ENCODE results near the gene NUP210. TPM values are rescaled to one million over a fixed set of nuclear protein-coding genes. Genes with fewer than 3 reads are reported as not detected.

Gene NUP210
- polyA plus RNA-seq, 1 of the 3 experiments (the other 2 are of a cell fraction), result 1.8 TPM

GRCh38 chr3:13419505-13420044 is 547 bp downstream of the NUP210 start:
- peak overlapping the region in 1 of 2 experiments; percentile 63; a peak in 2 of 4 replicates for H3K27ac ChIP-seq (ENCODE audit: low read depth in 2 of 2, low read length in 1 of 2)
- 5% methylated on average over 18 of the region's 64 CpGs for WGBS (ENCODE audit: low lambda C conversion rate)
- ChIA-PET CTCF (interaction anchor here (0.7 to 5.0 kb wide), 5 partner anchors 32 to 327 kb away, joined by 3 to 16 read pairs (median 4); no protein-coding TSS in a partner anchor), POLR2A (interaction anchor here (0.9 to 2.2 kb wide), 3 partner anchors 14 to 32 kb away, joined by 3 to 7 read pairs (median 4); no protein-coding TSS in a partner anchor)
- 0 out of 2 replicates have a peak overlapping the region, but pooled peaks have one; percentile 28 for H3K4me2 ChIP-seq
- no peaks in the 10 kb centered on the region for H3K9me2 ChIP-seq
- no peak for TF ChIP-seq CTCF (IDR thresholded peaks at IDR 0.05)
- TF ChIP-seq MXI1 (IDR thresholded peaks at IDR 0.05; ENCODE audit: low read depth, low read length), result no peak
- TF ChIP-seq FOSL2 (IDR thresholded peaks at IDR 0.05; ENCODE audit: borderline replicate concordance, low read depth), result no peak
- no peaks in the 10 kb centered on the region for H4K20me1 ChIP-seq (ENCODE audit: insufficient read depth)
- 0 out of 2 replicates have a peak, but pooled peaks cover 8% of the 10 kb centered on the region for H3K27me3 ChIP-seq (ENCODE audit: insufficient read depth)
- H3K4me1 ChIP-seq (ENCODE audit: control insufficient read depth in 1 of 2, insufficient read depth in 2 of 2, low read depth in 1 of 2, low read length in 1 of 2), result peaks cover 3 to 26% of the 10 kb centered on the region in 2 experiments; a peak in 2 of 4 replicates
- no peak overlapping the region for H3K9ac ChIP-seq
- peak; percentile 86 for DNase-seq
- no peaks in the 10 kb centered on the region for H3F3A ChIP-seq (replicated peaks; ENCODE audit: insufficient read depth)
- peak overlapping the region in 1 of 2 experiments; percentile 58; a peak in 2 of 4 replicates for H3K4me3 ChIP-seq (ENCODE audit: low read depth in 2 of 2, low read length in 1 of 2)
- no peaks in the 10 kb centered on the region for H3K36me3 ChIP-seq (replicated peaks in 1 of 2; ENCODE audit: control insufficient read depth in 1 of 2, insufficient read depth in 2 of 2, low read length in 1 of 2)
- no peaks in the 10 kb centered on the region for H3K9me3 ChIP-seq
- no peak overlapping the region for H2AFZ ChIP-seq (ENCODE audit: low read depth)
- H3K79me2 ChIP-seq (ENCODE audit: insufficient read depth), result no peaks in the 10 kb centered on the region

GRCh38 chr3:13417166-13417947 is 2.8 kb downstream of the NUP210 start:
- Histone ChIP-seq H3K4me2 (no peak overlapping the region), H3K9me3 (no peaks in the 10 kb centered on the region), H2AFZ (ENCODE audit: low read depth) (no peak overlapping the region), H3K4me3 (ENCODE audit: low read depth in 2 of 2, low read length in 1 of 2) (no peak overlapping the region), H3K9me2 (no peaks in the 10 kb centered on the region), H3K4me1 (ENCODE audit: control insufficient read depth in 1 of 2, insufficient read depth in 2 of 2, low read depth in 1 of 2, low read length in 1 of 2) (peaks cover 3 to 26% of the 10 kb centered on the region in 2 experiments; a peak in 2 of 4 replicates), H3K27me3 (ENCODE audit: insufficient read depth) (0 out of 2 replicates have a peak, but pooled peaks cover 8% of the 10 kb centered on the region), H3K9ac (no peak overlapping the region), H3K36me3 (replicated peaks in 1 of 2; ENCODE audit: control insufficient read depth in 1 of 2, insufficient read depth in 2 of 2, low read length in 1 of 2) (no peaks in the 10 kb centered on the region), H4K20me1 (ENCODE audit: insufficient read depth) (no peaks in the 10 kb centered on the region), H3F3A (replicated peaks; ENCODE audit: insufficient read depth) (no peaks in the 10 kb centered on the region), H3K27ac (ENCODE audit: low read depth in 2 of 2, low read length in 1 of 2) (peak overlapping the region in 1 of 2 experiments; percentile 53; a peak in 2 of 4 replicates), H3K79me2 (ENCODE audit: insufficient read depth) (no peaks in the 10 kb centered on the region)
- TF ChIP-seq RFX5 (IDR thresholded peaks at IDR 0.05; ENCODE audit: low read length) (no peak), TCF12 (IDR thresholded peaks at IDR 0.05) (no peak), GABPA (IDR thresholded peaks at IDR 0.05; ENCODE audit: low read depth) (no peak), EZH2phosphoT487 (IDR thresholded peaks at IDR 0.05; ENCODE audit: borderline replicate concordance, low read depth) (no peak), GATA2 (CRISPR knock-in tag; IDR thresholded peaks at IDR 0.05) (no peak)
- no peak for DNase-seq
- ChIA-PET CTCF (interaction anchor here (0.8 to 5.0 kb wide), 13 partner anchors 9 to 325 kb away, joined by 3 to 16 read pairs (median 5); no protein-coding TSS in a partner anchor), POLR2A (interaction anchor here (2.2 kb wide), 1 partner anchor 34 kb away, joined by 7 read pairs; no protein-coding TSS in a partner anchor)
- 79% methylated on average over 5 of the region's 6 CpGs for WGBS (ENCODE audit: low lambda C conversion rate)

Data from SK-N-SH (cell line).